ENCODE results near the gene C2orf69. TPM values are rescaled to one million over a fixed set of nuclear protein-coding genes. Genes with fewer than 3 reads are reported as not detected.
"Not testable (repeated sequence)": the region's sequence is repeated elsewhere in the genome, so short reads cannot be mapped to it uniquely, and the experiment has no call there.

C2orf69 gene
- total RNA-seq, 3 donors from 2014 or later = 15.1 to 17.8 (median 17.7) TPM

DNA sequence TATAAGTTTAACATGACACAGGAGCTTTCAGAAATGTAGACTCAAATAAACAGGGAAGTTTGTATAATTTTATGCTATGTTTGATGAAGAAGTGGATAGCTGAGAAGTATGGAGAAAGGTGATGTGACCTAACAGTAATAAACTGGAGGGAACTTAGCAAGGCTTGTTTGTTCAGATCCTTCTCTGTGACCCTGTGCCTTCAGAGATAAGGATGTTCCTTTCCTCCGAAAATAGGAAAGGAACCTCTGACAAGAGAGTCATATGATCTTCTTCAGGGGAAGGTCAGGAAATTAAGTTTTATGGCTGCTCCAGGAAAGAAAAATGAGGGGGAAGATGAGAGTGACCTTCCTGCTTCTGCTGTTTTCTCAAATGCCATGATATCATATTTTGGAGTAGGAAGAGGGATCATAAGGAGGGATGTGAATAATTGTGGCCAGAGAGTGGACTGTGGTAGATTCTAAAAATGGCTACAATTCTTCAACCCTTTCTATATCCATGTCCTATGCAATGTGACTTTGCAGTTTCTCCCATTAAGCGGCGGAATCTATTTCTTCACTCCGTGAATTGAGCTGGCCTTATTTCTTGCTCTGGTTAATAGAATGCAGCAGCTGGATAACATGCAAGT is 8.5 kb upstream of the C2orf69 start:
- H3K36me3 Mint-ChIP-seq (ENCODE audit: insufficient read depth) = no peaks in the 10 kb centered on the region
- H3K27me3 Mint-ChIP-seq (ENCODE audit: low read depth) = peaks cover 4% of the 10 kb centered on the region
- DNase-seq (no peak), ATAC-seq (no peak)
- no peak overlapping the region for H3K4me3 Mint-ChIP-seq
- H3K4me1 Mint-ChIP-seq (ENCODE audit: low read depth) = no peaks in the 10 kb centered on the region
- H3K9me3 Mint-ChIP-seq = no peaks in the 10 kb centered on the region

DNA sequence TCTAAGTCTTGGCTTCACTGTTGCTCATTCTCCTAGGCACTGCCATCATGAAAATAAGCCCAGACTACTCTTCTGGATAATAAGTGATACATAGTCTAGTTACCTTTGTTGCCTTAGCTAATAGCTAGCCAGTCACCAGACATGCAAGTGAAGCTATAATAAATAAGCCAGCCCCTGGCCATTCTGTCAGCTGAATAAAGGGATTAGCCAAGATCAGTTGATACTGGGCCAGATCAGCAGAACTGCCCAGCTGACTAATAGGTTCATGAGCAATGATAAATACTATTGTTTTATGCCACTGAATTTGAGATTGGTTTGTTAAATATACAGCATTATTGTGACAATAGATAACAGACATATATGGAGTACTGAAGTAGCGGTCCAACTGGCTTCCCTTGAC is 8.0 kb upstream of the C2orf69 start:
- Mint-ChIP-seq H3K9me3 (no peaks in the 10 kb centered on the region), H3K4me3 (no peak overlapping the region), H3K27me3 (ENCODE audit: low read depth) (peaks cover 4% of the 10 kb centered on the region), H3K4me1 (ENCODE audit: low read depth) (no peaks in the 10 kb centered on the region), H3K36me3 (ENCODE audit: insufficient read depth) (no peaks in the 10 kb centered on the region)
- DNase-seq (no peak), ATAC-seq (no peak)

DNA sequence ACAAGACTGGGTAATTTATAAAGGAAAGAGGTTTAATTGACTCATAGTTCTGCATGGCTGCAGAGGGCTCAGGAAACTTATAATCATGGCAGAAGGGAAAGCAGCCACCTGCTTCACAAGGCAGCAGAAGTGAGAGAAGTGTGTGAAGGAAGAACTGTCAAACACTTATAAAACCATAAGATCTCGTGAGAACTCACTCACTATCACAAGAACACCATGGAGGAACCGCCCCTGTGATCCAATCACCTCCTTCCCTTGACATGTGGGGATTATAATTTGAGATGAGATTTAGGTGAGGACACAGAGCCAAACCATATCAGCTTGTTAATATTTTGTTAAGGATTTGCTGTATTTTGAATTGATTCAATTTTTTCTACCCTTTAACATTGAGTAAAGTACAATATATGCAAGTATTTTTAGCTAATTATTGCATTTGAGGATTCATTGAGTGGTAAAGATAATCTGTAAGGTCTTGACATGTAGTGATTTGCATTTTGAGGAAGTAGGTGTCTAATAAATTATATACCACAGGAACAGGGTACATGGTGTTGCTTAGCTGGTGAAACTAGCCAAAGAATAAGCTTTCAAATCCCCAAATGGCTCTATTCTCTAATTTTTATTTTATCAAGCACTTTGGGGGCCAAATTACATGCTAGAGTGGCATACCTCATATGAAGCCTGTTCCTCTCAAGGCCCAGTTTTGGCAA is 3.9 kb upstream of the C2orf69 start:
- no peaks in the 10 kb centered on the region for H3K9me3 Mint-ChIP-seq
- ATAC-seq (no peak), DNase-seq (no peak)
- H3K36me3 Mint-ChIP-seq (ENCODE audit: insufficient read depth) = no peaks in the 10 kb centered on the region
- H3K27me3 Mint-ChIP-seq (ENCODE audit: low read depth) = peaks cover 4% of the 10 kb centered on the region
- no peak overlapping the region for H3K4me3 Mint-ChIP-seq
- H3K4me1 Mint-ChIP-seq (ENCODE audit: low read depth) = peaks cover 11% of the 10 kb centered on the region

DNA sequence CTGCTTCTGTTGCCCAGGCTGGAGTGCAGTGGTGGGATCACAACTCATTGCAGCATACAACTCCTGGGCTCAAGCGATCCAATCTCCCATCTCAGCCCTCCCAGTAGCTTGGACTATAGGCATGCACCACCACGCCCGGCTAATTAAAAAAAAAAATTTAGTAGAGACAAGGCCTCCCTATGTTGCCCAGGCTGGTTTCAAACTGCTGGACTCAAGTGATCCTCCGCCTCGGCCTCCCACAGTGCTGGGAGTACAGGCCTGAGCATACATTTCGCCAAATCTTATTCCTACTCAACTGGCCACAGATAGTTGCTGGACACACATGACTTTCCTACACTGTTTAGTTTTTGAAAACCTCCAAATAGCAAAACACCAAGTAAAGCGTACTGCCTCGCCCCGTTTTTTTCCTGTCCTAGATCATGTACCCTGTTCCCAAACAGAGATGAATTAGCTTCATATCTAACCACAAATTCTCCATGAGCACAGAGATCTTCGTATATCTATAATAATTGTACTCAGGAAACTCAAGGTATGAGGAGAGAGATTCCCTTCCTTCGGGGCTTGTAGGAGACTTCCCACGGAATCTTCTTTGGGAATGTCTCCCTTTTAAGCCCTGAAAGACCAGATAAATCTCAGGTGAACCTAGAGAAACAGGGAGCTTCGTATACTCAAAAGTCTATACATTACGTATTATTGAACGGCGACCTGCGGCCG is 598 bp upstream of the C2orf69 start:
- peak overlapping the region; percentile 98 for H3K4me3 Mint-ChIP-seq
- ATAC-seq (no peak), DNase-seq (no peak)
- H3K27me3 Mint-ChIP-seq (ENCODE audit: low read depth) = peaks cover 4% of the 10 kb centered on the region
- H3K9me3 Mint-ChIP-seq = no peaks in the 10 kb centered on the region
- H3K4me1 Mint-ChIP-seq (ENCODE audit: low read depth) = peaks cover 29% of the 10 kb centered on the region
- peaks cover 2% of the 10 kb centered on the region for H3K36me3 Mint-ChIP-seq (ENCODE audit: insufficient read depth)

DNA sequence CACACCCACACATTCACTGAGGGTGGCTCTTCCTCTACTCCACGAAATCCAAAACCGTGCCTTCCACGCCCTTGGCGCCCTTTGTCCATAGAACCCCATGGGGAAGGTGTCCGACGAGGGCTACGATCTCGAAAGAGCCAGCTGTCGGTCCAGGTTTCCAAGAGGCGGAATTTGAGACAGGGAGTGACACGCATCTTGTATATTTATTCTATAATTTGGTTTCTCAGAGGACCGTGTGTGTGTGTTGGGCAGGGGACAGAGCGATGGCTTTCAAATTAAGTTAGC is 726 bp downstream of the C2orf69 start:
- no peaks in the 10 kb centered on the region for H3K9me3 Mint-ChIP-seq
- peaks cover 14% of the 10 kb centered on the region for H3K36me3 Mint-ChIP-seq (ENCODE audit: insufficient read depth)
- H3K4me3 Mint-ChIP-seq = peak overlapping the region; percentile 98
- DNase-seq (no peak), ATAC-seq (no peak)
- no peaks in the 10 kb centered on the region for H3K27me3 Mint-ChIP-seq (ENCODE audit: low read depth)
- peaks cover 30% of the 10 kb centered on the region for H3K4me1 Mint-ChIP-seq (ENCODE audit: low read depth)

DNA sequence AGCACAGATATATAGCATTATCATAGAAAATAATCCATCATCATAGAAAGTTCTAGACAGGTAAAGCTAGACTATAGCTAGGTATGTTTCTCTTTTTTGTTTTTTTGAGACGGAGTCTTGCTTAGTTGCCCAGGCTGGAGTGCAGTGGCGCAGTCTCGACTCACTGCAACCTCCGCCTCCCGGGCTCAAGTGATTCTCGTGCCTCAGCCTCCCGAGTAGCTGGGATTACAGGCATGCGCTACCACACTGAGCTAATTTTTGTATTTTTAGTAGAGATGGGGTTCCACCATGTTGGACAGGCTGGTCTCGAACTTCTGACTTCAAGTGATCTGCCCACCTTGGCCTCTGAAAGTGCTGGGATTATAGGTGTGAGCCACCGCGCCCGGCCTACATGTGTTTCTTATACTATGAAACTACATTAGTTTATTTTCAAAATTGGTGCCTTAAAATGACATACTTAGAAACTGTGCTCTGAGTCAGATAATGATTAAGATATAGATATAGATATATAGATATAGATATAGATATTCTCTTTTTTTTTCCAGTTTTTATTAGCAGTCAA is 1.5 kb downstream of the C2orf69 start:
- not testable (repeated sequence) for H3K27me3 Mint-ChIP-seq (ENCODE audit: low read depth); DNase-seq; H3K9me3 Mint-ChIP-seq; ATAC-seq
- H3K4me1 Mint-ChIP-seq (ENCODE audit: low read depth) = peaks cover 31% of the 10 kb centered on the region
- peak overlapping the region; percentile 98 for H3K4me3 Mint-ChIP-seq
- H3K36me3 Mint-ChIP-seq (ENCODE audit: insufficient read depth) = peaks cover 22% of the 10 kb centered on the region

DNA sequence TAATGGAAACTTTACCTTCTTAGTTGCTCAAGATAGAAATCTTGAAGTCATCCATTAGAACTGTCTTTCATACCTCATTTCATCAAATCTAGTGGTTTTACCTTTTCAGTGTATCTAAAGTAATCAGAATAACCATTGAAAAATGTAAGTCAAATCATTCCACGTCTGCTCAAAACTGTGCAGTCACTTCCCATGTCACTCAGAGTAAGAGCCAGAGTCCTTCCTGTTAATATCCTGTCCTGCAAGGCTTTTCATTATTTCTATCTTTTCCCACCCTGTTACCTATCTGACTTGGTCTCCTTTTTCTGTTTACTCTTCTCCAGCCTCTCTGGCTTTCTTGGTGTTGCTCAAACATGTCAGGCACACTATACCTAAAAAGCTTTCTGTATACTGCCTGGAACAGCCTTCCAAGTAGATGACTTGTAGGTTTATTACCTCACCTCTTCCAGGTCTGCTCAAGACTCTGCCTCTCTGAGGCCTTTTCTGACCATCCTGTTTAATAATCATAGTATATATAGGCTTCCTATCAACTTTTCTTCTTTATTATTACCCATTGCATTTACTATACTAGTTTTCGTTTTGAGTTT is 3.4 kb downstream of the C2orf69 start:
- no peak for DNase-seq
- ATAC-seq = no peak
- Mint-ChIP-seq H3K4me3 (no peak overlapping the region), H3K4me1 (ENCODE audit: low read depth) (peaks cover 33% of the 10 kb centered on the region), H3K9me3 (no peaks in the 10 kb centered on the region), H3K27me3 (ENCODE audit: low read depth) (no peaks in the 10 kb centered on the region), H3K36me3 (ENCODE audit: insufficient read depth) (peaks cover 30% of the 10 kb centered on the region)

DNA sequence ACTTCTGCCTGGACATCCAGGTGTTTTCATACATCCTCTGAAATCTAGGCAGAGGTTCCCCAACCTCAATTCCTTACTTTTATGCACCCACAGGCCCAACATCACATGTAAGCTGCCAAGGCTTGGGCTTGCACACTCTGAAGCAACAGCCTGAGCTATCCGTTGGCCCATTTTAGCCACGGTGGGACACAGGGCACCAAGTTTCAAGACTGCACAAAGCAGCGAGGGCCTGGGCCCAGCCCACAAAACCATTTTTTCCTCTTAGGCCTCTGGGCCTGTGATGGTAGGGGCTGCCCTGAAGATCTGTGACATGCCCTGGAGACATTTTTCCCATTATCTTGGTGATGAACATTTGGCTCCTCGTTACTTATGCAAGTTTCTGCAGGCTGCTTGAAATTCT is 5.9 kb downstream of the C2orf69 start:
- ATAC-seq = no peak
- no peak overlapping the region for H3K4me3 Mint-ChIP-seq
- H3K9me3 Mint-ChIP-seq = no peaks in the 10 kb centered on the region
- H3K36me3 Mint-ChIP-seq (ENCODE audit: insufficient read depth) = peaks cover 30% of the 10 kb centered on the region
- H3K4me1 Mint-ChIP-seq (ENCODE audit: low read depth) = peaks cover 23% of the 10 kb centered on the region
- H3K27me3 Mint-ChIP-seq (ENCODE audit: low read depth) = no peaks in the 10 kb centered on the region
- DNase-seq = no peak

DNA sequence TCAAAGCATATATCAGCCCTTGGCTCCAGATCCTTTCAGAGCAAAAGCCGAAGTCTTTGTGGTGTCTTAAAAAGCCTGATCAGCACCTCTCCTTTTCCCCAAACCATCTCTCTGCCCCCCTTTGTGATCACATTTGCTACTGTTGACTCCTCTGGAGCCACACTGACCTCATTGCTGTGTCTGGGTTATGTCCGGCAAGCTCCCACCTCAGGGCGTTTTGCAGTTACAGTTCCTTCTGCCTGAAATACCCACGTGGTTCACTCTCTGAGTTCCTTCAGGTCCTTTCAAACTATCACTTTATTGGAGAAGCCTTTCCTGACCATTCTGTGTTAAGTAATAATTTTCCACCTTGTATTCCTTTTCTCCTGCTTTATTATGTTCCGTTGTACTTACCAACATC is 11.8 kb downstream of the C2orf69 start:
- ATAC-seq (no peak), DNase-seq (no peak)
- Mint-ChIP-seq H3K4me1 (ENCODE audit: low read depth) (peaks cover 8% of the 10 kb centered on the region), H3K36me3 (ENCODE audit: insufficient read depth) (peaks cover 21% of the 10 kb centered on the region), H3K27me3 (ENCODE audit: low read depth) (no peaks in the 10 kb centered on the region), H3K9me3 (no peaks in the 10 kb centered on the region), H3K4me3 (no peak overlapping the region)

DNA sequence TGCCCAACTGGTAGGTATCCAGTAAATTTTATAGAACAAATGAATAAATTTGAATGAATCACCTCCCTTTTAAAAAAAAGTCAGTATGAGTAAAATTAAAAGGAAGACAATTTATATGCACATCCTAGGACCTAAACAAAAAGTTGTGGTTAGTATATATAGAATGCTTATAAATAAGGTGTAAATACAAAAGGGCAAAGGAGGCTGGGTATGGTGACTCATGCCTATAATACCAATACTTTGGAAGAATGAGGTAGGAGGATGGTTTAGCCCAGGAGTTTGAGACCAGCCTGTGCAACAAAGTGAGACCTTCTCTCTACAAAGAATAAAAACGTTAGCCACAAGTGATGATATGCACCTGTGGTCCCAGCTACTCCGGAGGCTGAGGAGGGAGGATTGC is 12.8 kb downstream of the C2orf69 start:
- Mint-ChIP-seq H3K27me3 (ENCODE audit: low read depth) (no peaks in the 10 kb centered on the region), H3K9me3 (no peaks in the 10 kb centered on the region), H3K4me1 (ENCODE audit: low read depth) (peaks cover 10% of the 10 kb centered on the region), H3K4me3 (no peak overlapping the region), H3K36me3 (ENCODE audit: insufficient read depth) (peaks cover 20% of the 10 kb centered on the region)
- DNase-seq (no peak), ATAC-seq (no peak)

DNA sequence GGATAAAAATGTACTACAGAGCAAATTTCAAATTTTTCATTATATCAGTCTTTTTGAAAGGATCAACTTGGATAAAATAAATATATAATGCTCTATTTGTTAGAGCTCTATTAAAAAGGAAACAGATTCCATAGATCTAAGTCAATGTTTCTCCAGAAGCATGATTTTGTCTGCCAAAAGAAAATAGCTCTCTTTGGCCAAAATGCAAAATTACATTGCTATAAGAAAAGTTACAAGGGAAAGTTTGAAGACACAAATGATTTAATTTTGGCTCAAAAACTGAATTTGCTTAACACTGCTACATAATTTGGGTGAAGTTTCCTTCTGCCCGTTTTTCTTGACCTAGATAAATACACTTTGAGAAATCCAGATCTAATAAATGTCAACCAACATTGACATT is 15.7 kb downstream of the C2orf69 start:
- DNase-seq (no peak), ATAC-seq (no peak)
- H3K36me3 Mint-ChIP-seq (ENCODE audit: insufficient read depth) = peaks cover 27% of the 10 kb centered on the region
- no peaks in the 10 kb centered on the region for H3K27me3 Mint-ChIP-seq (ENCODE audit: low read depth)
- no peaks in the 10 kb centered on the region for H3K9me3 Mint-ChIP-seq
- H3K4me3 Mint-ChIP-seq = no peak overlapping the region
- peaks cover 10% of the 10 kb centered on the region for H3K4me1 Mint-ChIP-seq (ENCODE audit: low read depth)

DNA sequence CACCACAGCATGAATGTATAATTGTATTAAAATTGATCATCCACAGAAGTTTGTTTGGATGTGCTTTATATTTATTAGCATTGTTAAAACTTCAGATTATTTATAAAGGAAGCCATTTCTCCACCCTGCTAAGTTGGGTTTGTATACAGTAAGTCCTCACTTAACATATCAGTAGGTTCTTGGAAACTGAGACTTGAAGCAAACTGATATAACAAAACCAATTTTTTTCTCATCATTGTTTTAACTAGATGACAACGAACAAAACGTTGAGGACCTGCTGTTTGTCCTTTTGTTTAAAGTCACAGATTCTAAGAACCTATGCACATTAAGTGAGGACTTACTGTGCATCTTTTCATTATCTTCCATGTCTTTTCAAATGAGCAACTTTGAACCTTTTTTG is 17.1 kb downstream of the C2orf69 start:
- peaks cover 8% of the 10 kb centered on the region for H3K4me1 Mint-ChIP-seq (ENCODE audit: low read depth)
- DNase-seq (no peak), ATAC-seq (no peak)
- H3K4me3 Mint-ChIP-seq = no peak overlapping the region
- no peaks in the 10 kb centered on the region for H3K27me3 Mint-ChIP-seq (ENCODE audit: low read depth)
- H3K9me3 Mint-ChIP-seq = no peaks in the 10 kb centered on the region
- peaks cover 27% of the 10 kb centered on the region for H3K36me3 Mint-ChIP-seq (ENCODE audit: insufficient read depth)

DNA sequence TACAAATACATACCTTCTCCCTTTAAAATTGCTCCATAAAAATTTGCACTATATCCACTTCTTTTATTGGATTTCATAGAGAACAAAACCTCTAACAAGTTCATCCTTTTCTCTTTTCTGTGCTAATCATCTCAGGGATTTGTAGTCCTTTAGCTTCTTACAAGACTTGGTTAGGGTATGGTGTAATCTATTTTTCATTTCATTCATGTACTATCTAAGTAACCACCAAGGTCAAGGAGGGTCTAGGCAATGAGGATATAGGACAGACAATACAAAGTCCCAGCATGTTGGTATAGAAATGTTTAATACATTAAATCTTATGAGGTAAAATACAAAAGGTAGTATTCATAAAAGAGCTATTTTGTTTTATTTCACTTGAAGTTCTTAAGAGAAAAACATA is 17.5 kb downstream of the C2orf69 start:
- no peak for ATAC-seq
- Mint-ChIP-seq H3K9me3 (no peaks in the 10 kb centered on the region), H3K4me1 (ENCODE audit: low read depth) (peaks cover 7% of the 10 kb centered on the region), H3K4me3 (no peak overlapping the region), H3K36me3 (ENCODE audit: insufficient read depth) (peaks cover 27% of the 10 kb centered on the region), H3K27me3 (ENCODE audit: low read depth) (no peaks in the 10 kb centered on the region)
- no peak for DNase-seq

DNA sequence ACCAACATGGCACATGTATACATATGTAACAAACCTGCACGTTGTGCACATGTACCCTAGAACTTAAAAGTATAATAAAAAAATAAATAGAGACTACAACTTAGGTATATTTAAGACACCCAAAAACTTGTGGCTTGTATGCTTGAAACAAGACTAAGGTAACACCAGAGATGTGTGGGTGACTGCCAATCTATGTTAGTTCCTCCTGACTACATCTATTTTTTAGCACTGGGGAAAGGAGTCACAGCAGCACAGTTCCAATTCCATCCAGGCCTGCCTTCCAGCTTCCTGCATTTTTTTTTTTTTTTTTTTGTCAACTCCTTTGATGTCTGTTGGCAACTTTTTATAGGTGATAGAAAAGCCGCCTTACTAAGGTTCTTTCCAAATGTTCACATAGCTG is 18.2 kb downstream of the C2orf69 start:
- Mint-ChIP-seq H3K9me3 (no peaks in the 10 kb centered on the region), H3K4me3 (no peak overlapping the region), H3K4me1 (ENCODE audit: low read depth) (peaks cover 2% of the 10 kb centered on the region), H3K27me3 (ENCODE audit: low read depth) (no peaks in the 10 kb centered on the region), H3K36me3 (ENCODE audit: insufficient read depth) (peaks cover 28% of the 10 kb centered on the region)
- ATAC-seq (no peak), DNase-seq (no peak)

Measured in activated T-cell treated with anti-CD3 and anti-CD28 coated beads, Interleukin-2, amount 50 U/mL, for 4 hours (primary cell).